Measurements from ENCODE around the gene ACLY.
"Not testable (repeated sequence)": the region's sequence is repeated elsewhere in the genome, so short reads cannot be mapped to it uniquely, and the experiment has no call there.

The ACLY gene

GRCh38 chr17:41835214-41835799 lies 83.4 kb downstream of the ACLY start:
- WGBS (ENCODE audit: insufficient coverage, insufficient read length), result no CpG with 5 or more reads among the region's 13 CpGs
- no peak for DNase-seq (ENCODE audit: low read depth, low spot score)
- Histone ChIP-seq H3K4me1 (ENCODE audit: control insufficient read depth, insufficient read depth, low read length) (no peaks in the 10 kb centered on the region), H3K4me3 (ENCODE audit: low read length) (peak overlapping the region; percentile 48; the same call in 1 of the 2 replicates), H3K27ac (ENCODE audit: low read length) (no peak overlapping the region), H3K36me3 (ENCODE audit: control insufficient read depth, insufficient read depth, low read length) (peaks cover 3% of the 10 kb centered on the region; the same call in 1 of the 2 replicates), H3K9me3 (ENCODE audit: control insufficient read depth, insufficient read depth, low read length) (no peaks in the 10 kb centered on the region), H3K27me3 (ENCODE audit: control insufficient read depth, insufficient read depth, low read length) (no peaks in the 10 kb centered on the region)

- not testable (repeated sequence) for H3K27me3 ChIP-seq (ENCODE audit: control insufficient read depth, insufficient read depth, low read length); H3K9me3 ChIP-seq (ENCODE audit: control insufficient read depth, insufficient read depth, low read length)
- WGBS (ENCODE audit: insufficient coverage, insufficient read length), result no CpG with 5 or more reads among the region's 10 CpGs
These were observed 88.8 kb downstream of the ACLY start for GRCh38 chr17:41829961-41830360.

GRCh38 chr17:41825175-41825845 lies 93.4 kb downstream of the ACLY start:
- H3K27ac ChIP-seq (ENCODE audit: low read length), result no peak overlapping the region
- no CpG with 5 or more reads among the region's 19 CpGs for WGBS (ENCODE audit: insufficient coverage, insufficient read length)
- H3K27me3 ChIP-seq (ENCODE audit: control insufficient read depth, insufficient read depth, low read length), result no peaks in the 10 kb centered on the region
- no peak for DNase-seq (ENCODE audit: low read depth, low spot score)
- H3K9me3 ChIP-seq (ENCODE audit: control insufficient read depth, insufficient read depth, low read length), result no peaks in the 10 kb centered on the region
- H3K36me3 ChIP-seq (ENCODE audit: control insufficient read depth, insufficient read depth, low read length), result peaks cover 25% of the 10 kb centered on the region
- no peaks in the 10 kb centered on the region for H3K4me1 ChIP-seq (ENCODE audit: control insufficient read depth, insufficient read depth, low read length)
- H3K4me3 ChIP-seq (ENCODE audit: low read length), result no peak overlapping the region

More at GRCh38 chr17:41829961-41830360, 88.8 kb downstream of the ACLY start:
- not testable (repeated sequence) for H3K27ac ChIP-seq (ENCODE audit: low read length); H3K4me3 ChIP-seq (ENCODE audit: low read length); DNase-seq (ENCODE audit: low read depth, low spot score); H3K4me1 ChIP-seq (ENCODE audit: control insufficient read depth, insufficient read depth, low read length)
- peaks cover 18% of the 10 kb centered on the region for H3K36me3 ChIP-seq (ENCODE audit: control insufficient read depth, insufficient read depth, low read length)

GRCh38 chr17:41824086-41824485 lies 94.7 kb downstream of the ACLY start:
- H3K4me3 ChIP-seq (ENCODE audit: low read length), result no peak overlapping the region
- no peak for DNase-seq (ENCODE audit: low read depth, low spot score)
- peaks cover 5% of the 10 kb centered on the region for H3K4me1 ChIP-seq (ENCODE audit: control insufficient read depth, insufficient read depth, low read length)
- H3K27me3 ChIP-seq (ENCODE audit: control insufficient read depth, insufficient read depth, low read length), result no peaks in the 10 kb centered on the region
- no CpG with 5 or more reads among the region's 7 CpGs for WGBS (ENCODE audit: insufficient coverage, insufficient read length)
- peaks cover 31% of the 10 kb centered on the region for H3K36me3 ChIP-seq (ENCODE audit: control insufficient read depth, insufficient read depth, low read length)
- no peaks in the 10 kb centered on the region for H3K9me3 ChIP-seq (ENCODE audit: control insufficient read depth, insufficient read depth, low read length)
- H3K27ac ChIP-seq (ENCODE audit: low read length), result no peak overlapping the region

- H3K4me1 ChIP-seq (ENCODE audit: control insufficient read depth, insufficient read depth, low read length), result peaks cover 7% of the 10 kb centered on the region
- no CpG with 5 or more reads among the region's 7 CpGs for WGBS (ENCODE audit: insufficient coverage, insufficient read length)
- no peak for DNase-seq (ENCODE audit: low read depth, low spot score)
- no peaks in the 10 kb centered on the region for H3K27me3 ChIP-seq (ENCODE audit: control insufficient read depth, insufficient read depth, low read length)
- H3K27ac ChIP-seq (ENCODE audit: low read length), result no peak overlapping the region
- no peaks in the 10 kb centered on the region for H3K9me3 ChIP-seq (ENCODE audit: control insufficient read depth, insufficient read depth, low read length)
- no peak overlapping the region for H3K4me3 ChIP-seq (ENCODE audit: low read length)
- H3K36me3 ChIP-seq (ENCODE audit: control insufficient read depth, insufficient read depth, low read length), result peaks cover 28% of the 10 kb centered on the region
These were observed 95.2 kb downstream of the ACLY start for GRCh38 chr17:41823580-41823979.

- WGBS (ENCODE audit: insufficient coverage, insufficient read length), result no CpG with 5 or more reads among the region's 1 CpG
- no peak for DNase-seq (ENCODE audit: low read depth, low spot score)
- Histone ChIP-seq H3K4me1 (ENCODE audit: control insufficient read depth, insufficient read depth, low read length) (peaks cover 7% of the 10 kb centered on the region), H3K36me3 (ENCODE audit: control insufficient read depth, insufficient read depth, low read length) (peaks cover 27% of the 10 kb centered on the region), H3K27me3 (ENCODE audit: control insufficient read depth, insufficient read depth, low read length) (no peaks in the 10 kb centered on the region), H3K9me3 (ENCODE audit: control insufficient read depth, insufficient read depth, low read length) (no peaks in the 10 kb centered on the region), H3K27ac (ENCODE audit: low read length) (no peak overlapping the region), H3K4me3 (ENCODE audit: low read length) (no peak overlapping the region)
These were observed 95.6 kb downstream of the ACLY start for GRCh38 chr17:41823141-41823524.

GRCh38 chr17:41822216-41823140 lies 96.3 kb downstream of the ACLY start:
- H3K27me3 ChIP-seq (ENCODE audit: control insufficient read depth, insufficient read depth, low read length), result no peaks in the 10 kb centered on the region
- no peaks in the 10 kb centered on the region for H3K9me3 ChIP-seq (ENCODE audit: control insufficient read depth, insufficient read depth, low read length)
- WGBS (ENCODE audit: insufficient coverage, insufficient read length), result no CpG with 5 or more reads among the region's 12 CpGs
- H3K4me3 ChIP-seq (ENCODE audit: low read length), result no peak overlapping the region
- DNase-seq (ENCODE audit: low read depth, low spot score), result no peak
- no peak overlapping the region for H3K27ac ChIP-seq (ENCODE audit: low read length)
- peaks cover 25% of the 10 kb centered on the region for H3K36me3 ChIP-seq (ENCODE audit: control insufficient read depth, insufficient read depth, low read length)
- H3K4me1 ChIP-seq (ENCODE audit: control insufficient read depth, insufficient read depth, low read length), result peaks cover 7% of the 10 kb centered on the region

GRCh38 chr17:41821776-41822175 lies 97.0 kb downstream of the ACLY start:
- Histone ChIP-seq H3K27ac (ENCODE audit: low read length) (no peak overlapping the region), H3K4me3 (ENCODE audit: low read length) (no peak overlapping the region), H3K4me1 (ENCODE audit: control insufficient read depth, insufficient read depth, low read length) (peaks cover 7% of the 10 kb centered on the region), H3K36me3 (ENCODE audit: control insufficient read depth, insufficient read depth, low read length) (peaks cover 28% of the 10 kb centered on the region), H3K9me3 (ENCODE audit: control insufficient read depth, insufficient read depth, low read length) (no peaks in the 10 kb centered on the region), H3K27me3 (ENCODE audit: control insufficient read depth, insufficient read depth, low read length) (no peaks in the 10 kb centered on the region)
- no peak for DNase-seq (ENCODE audit: low read depth, low spot score)
- no CpG with 5 or more reads among the region's 14 CpGs for WGBS (ENCODE audit: insufficient coverage, insufficient read length)

GRCh38 chr17:41818024-41818423 lies 100.7 kb downstream of the ACLY start:
- no peak for DNase-seq (ENCODE audit: low read depth, low spot score)
- no peak overlapping the region for H3K27ac ChIP-seq (ENCODE audit: low read length)
- no peak overlapping the region for H3K4me3 ChIP-seq (ENCODE audit: low read length)
- no peaks in the 10 kb centered on the region for H3K9me3 ChIP-seq (ENCODE audit: control insufficient read depth, insufficient read depth, low read length)
- no CpG with 5 or more reads among the region's 20 CpGs for WGBS (ENCODE audit: insufficient coverage, insufficient read length)
- no peaks in the 10 kb centered on the region for H3K27me3 ChIP-seq (ENCODE audit: control insufficient read depth, insufficient read depth, low read length)
- peaks cover 23% of the 10 kb centered on the region; the same call in 1 of the 2 replicates for H3K36me3 ChIP-seq (ENCODE audit: control insufficient read depth, insufficient read depth, low read length)
- peaks cover 7% of the 10 kb centered on the region for H3K4me1 ChIP-seq (ENCODE audit: control insufficient read depth, insufficient read depth, low read length)
